Neural cell (in vitro differentiated cells): ENCODE data around the gene OXSR1. TPM values are rescaled to one million over a fixed set of nuclear protein-coding genes. Genes with fewer than 3 reads are reported as not detected.

Experiments
- H2AFZ ChIP-seq: fragments of 200-600, 300-800 bp; sonication (generic), shearing (Covaris generic); 2 replicates; pipeline ENCODE4 v1.6.0; 2014; ENCODE audit warnings: low read depth, mild to moderate bottlenecking, antibody characterized with exemption, low read length, moderate library complexity
- H3F3A ChIP-seq: fragments of 200-600 bp; shearing (Covaris generic); 2 replicates; pipeline ENCODE4 v1.6.1; 2016; ENCODE audit warnings: mild to moderate bottlenecking, moderate library complexity, mixed read lengths, antibody characterized with exemption, low read length; ENCODE audit not compliant: insufficient read depth, poor library complexity, severe bottlenecking
- H3K27ac ChIP-seq: fragments of 200-600, 300-800 bp; sonication (generic), shearing (Covaris generic); 2 replicates; pipeline ENCODE4 v1.5.1; 2014; ENCODE audit warnings: mild to moderate bottlenecking, low read length, moderate library complexity
- H3K27me3 ChIP-seq: fragments of 300-800, 200-600 bp; sonication (generic), shearing (Covaris generic); 2 replicates; pipeline ENCODE4 v1.6.0; 2014; ENCODE audit warnings: mild to moderate bottlenecking, low read depth, low read length, moderate library complexity; ENCODE audit not compliant: insufficient read depth
- H3K36me3 ChIP-seq: fragments of 300-800, 200-600 bp; sonication (generic), shearing (Covaris generic); 2 replicates; pipeline ENCODE4 v1.5.1; 2014; ENCODE audit warnings: mild to moderate bottlenecking, antibody characterized with exemption, low read length, moderate library complexity; ENCODE audit not compliant: insufficient read depth
- H3K4me2 ChIP-seq: fragments of 300-800, 200-600 bp; sonication (generic), shearing (Covaris generic); 2 replicates; pipeline ENCODE4 v1.6.0; 2014; ENCODE audit warnings: mild to moderate bottlenecking, low read length
- H3K4me3 ChIP-seq: fragments of 300-800, 200-600 bp; sonication (generic), shearing (Covaris generic); 2 replicates; pipeline ENCODE4 v1.5.1; 2014; ENCODE audit warnings: mild to moderate bottlenecking, low read length, moderate library complexity
- H3K79me2 ChIP-seq: fragments of 200-600 bp; shearing (Covaris generic); replicated peaks from 2 replicates; pipeline ENCODE4 v1.6.0; 2014; ENCODE audit warnings: mild to moderate bottlenecking, low read length, moderate library complexity; ENCODE audit not compliant: insufficient read depth
- H3K9ac ChIP-seq: fragments of 300-800, 200-600 bp; sonication (generic), shearing (Covaris generic); 2 replicates; pipeline ENCODE4 v1.6.1; 2016; ENCODE audit warnings: mild to moderate bottlenecking, low read length, mixed read lengths
- H3K9me2 ChIP-seq: fragments of 200-600 bp; shearing (Covaris generic); 2 replicates; pipeline ENCODE4 v1.6.1; 2016; ENCODE audit warnings: mild to moderate bottlenecking, low read length, mixed read lengths; ENCODE audit not compliant: insufficient read depth
- H3K9me3 ChIP-seq: fragments of 200-600, 300-800 bp; sonication (generic), shearing (Covaris generic); 2 replicates; pipeline ENCODE4 v1.6.1; 2016; ENCODE audit warnings: mild to moderate bottlenecking, mixed run types, low read length, moderate library complexity, mixed read lengths
- H4K20me1 ChIP-seq: fragments of 200-600 bp; shearing (Covaris generic); 2 replicates; pipeline ENCODE4 v1.6.1; 2016; ENCODE audit warnings: mild to moderate bottlenecking, mixed run types; ENCODE audit not compliant: insufficient read depth
- CTCF ChIP-seq: fragments of 450-650 bp; IDR thresholded peaks from 2 replicates; pipeline ENCODE4 v1.5.1; 2014; ENCODE audit warnings: antibody characterized with exemption, mild to moderate bottlenecking, moderate library complexity; ENCODE audit not compliant: poor library complexity, severe bottlenecking
- EP300 ChIP-seq: fragments of 450-650 bp; conservative IDR thresholded peaks from 2 replicates; pipeline ENCODE4 v1.6.1; 2014; ENCODE audit warnings: antibody characterized with exemption, mild to moderate bottlenecking, moderate library complexity; ENCODE audit not compliant: poor library complexity, severe bottlenecking
- EZH2 ChIP-seq: fragments of 200-600, 300-800 bp; shearing (Covaris generic), sonication (generic); IDR thresholded peaks from 2 replicates; pipeline ENCODE4 v1.6.1; 2014; ENCODE audit warnings: antibody characterized with exemption, low read length, borderline replicate concordance, mild to moderate bottlenecking; ENCODE audit not compliant: insufficient read depth, poor library complexity, severe bottlenecking
- MXI1 ChIP-seq: fragments of 450-650 bp; conservative IDR thresholded peaks from 2 replicates; pipeline ENCODE4 v1.6.1; 2014; ENCODE audit warnings: antibody characterized with exemption, mild to moderate bottlenecking; ENCODE audit not compliant: poor library complexity, severe bottlenecking
- POLR2AphosphoS5 ChIP-seq: IDR thresholded peaks from 2 replicates; pipeline ENCODE4 v1.6.1; 2012
- RAD21 ChIP-seq: fragments of 450-650 bp; conservative IDR thresholded peaks from 2 replicates; pipeline ENCODE4 v1.6.1; 2014; ENCODE audit warnings: antibody characterized with exemption, mild to moderate bottlenecking, moderate library complexity
- REST ChIP-seq: IDR thresholded peaks from 2 replicates; pipeline ENCODE4 v1.6.1; 2012; ENCODE audit warnings: borderline replicate concordance
- SMC3 ChIP-seq: fragments of 450-650 bp; conservative IDR thresholded peaks from 2 replicates; pipeline ENCODE4 v1.6.1; 2014; ENCODE audit warnings: antibody characterized with exemption, mild to moderate bottlenecking, moderate library complexity; ENCODE audit not compliant: poor library complexity
- TAF1 ChIP-seq: IDR thresholded peaks from 2 replicates; pipeline ENCODE4 v1.6.1; 2012; ENCODE audit warnings: low read depth
- polyA plus RNA-seq: library from polyadenylated mRNA; depleted of rRNA; stranded (reverse); fragments of >200 nt; gene quantifications from 2 replicates; pipeline ENCODE4 v1.2.3, GENCODE V29; 2014

Gene OXSR1
- polyA plus RNA-seq, 1 donor from 2014 or later, result 50.8 TPM

GRCh38 chr3:38119248-38119544, 46.1 kb upstream of the OXSR1 start:
- Histone ChIP-seq H4K20me1 (no peaks in the 10 kb centered on the region), H3K36me3 (no peaks in the 10 kb centered on the region), H3K9me2 (no peaks in the 10 kb centered on the region), H3K4me3 (no peak overlapping the region), H3K9me3 (no peaks in the 10 kb centered on the region), H3K27me3 (no peaks in the 10 kb centered on the region), H2AFZ (no peak overlapping the region), H3K27ac (no peak overlapping the region), H3K4me2 (no peak overlapping the region), H3K9ac (no peak overlapping the region), H3K79me2 (no peaks in the 10 kb centered on the region), H3F3A (no peaks in the 10 kb centered on the region)
- no peak for TF ChIP-seq EP300
- TF ChIP-seq POLR2AphosphoS5, result no peak
- TF ChIP-seq MXI1, result no peak
- TF ChIP-seq REST, result no peak

- no peaks in the 10 kb centered on the region for H3K79me2 ChIP-seq
- no peaks in the 10 kb centered on the region for H3K9me2 ChIP-seq
- H3K9ac ChIP-seq, result no peak overlapping the region
- TF ChIP-seq POLR2AphosphoS5 (no peak), RAD21 (no peak), EP300 (no peak), SMC3 (no peak), EZH2 (no peak), MXI1 (no peak), CTCF (no peak), TAF1 (no peak), REST (no peak)
- H3F3A ChIP-seq, result no peaks in the 10 kb centered on the region
- no peaks in the 10 kb centered on the region for H3K27me3 ChIP-seq
- H3K9me3 ChIP-seq, result no peaks in the 10 kb centered on the region
- H4K20me1 ChIP-seq, result no peaks in the 10 kb centered on the region
- no peak overlapping the region for H3K4me2 ChIP-seq
- H2AFZ ChIP-seq, result no peak overlapping the region
- no peaks in the 10 kb centered on the region for H3K36me3 ChIP-seq
- H3K27ac ChIP-seq, result no peak overlapping the region
- no peak overlapping the region for H3K4me3 ChIP-seq
Observed at GRCh38 chr3:38119821-38120692, 45.3 kb upstream of the OXSR1 start.
